HepG2 (cell line): Measurements from ENCODE around the gene ZNF277. TPM values are rescaled to one million over a fixed set of nuclear protein-coding genes. Genes with fewer than 3 reads are reported as not detected.

Experiments used
- BRD4 ChIP-seq: sonication (generic); formaldehyde crosslinking; IDR thresholded peaks from 2 replicates; pipeline ENCODE4 v1.4.0; 2020; ENCODE audit warnings: missing genetic modification reagents
- IRF2 ChIP-seq: IDR thresholded peaks from 2 replicates; pipeline ENCODE4 v1.6.1; 2018; ENCODE audit warnings: missing genetic modification reagents, missing compliant biosample characterization
- KAT8 ChIP-seq: IDR thresholded peaks from 2 replicates; pipeline ENCODE4 v1.6.1; 2016; ENCODE audit warnings: missing genetic modification reagents, missing compliant biosample characterization
- MTF2 ChIP-seq: sonication (generic); formaldehyde crosslinking; IDR thresholded peaks from 2 replicates; pipeline ENCODE4 v1.5.0; 2020; ENCODE audit warnings: missing genetic modification reagents, borderline replicate concordance
- NCOA1 ChIP-seq: sonication (generic); formaldehyde crosslinking; IDR thresholded peaks from 2 replicates; pipeline ENCODE4 v1.9.0; 2021; ENCODE audit warnings: missing genetic modification reagents
- PBX2 ChIP-seq: IDR thresholded peaks from 2 replicates; pipeline ENCODE4 v1.6.1; 2016; ENCODE audit warnings: control low read depth
- RBM39 ChIP-seq: fragments of 200-400 bp; formaldehyde crosslinking; IDR thresholded peaks from one replicate; pipeline ENCODE4 v1.6.1; 2018; ENCODE audit warnings: antibody characterized with exemption, mild to moderate bottlenecking, low read depth, low read length; ENCODE audit not compliant: poor library complexity, severe bottlenecking
- WIZ ChIP-seq: sonication (generic); formaldehyde crosslinking; IDR thresholded peaks from 2 replicates; pipeline ENCODE4 v1.5.1; 2020; ENCODE audit warnings: mild to moderate bottlenecking, missing genetic modification reagents
- ZNF276 ChIP-seq: sonication (generic); formaldehyde crosslinking; IDR thresholded peaks from 2 replicates; pipeline ENCODE4 v1.4.0; 2020; ENCODE audit warnings: mild to moderate bottlenecking, low read depth, missing genetic modification reagents
- ZNF326 ChIP-seq: sonication (generic); formaldehyde crosslinking; IDR thresholded peaks from 2 replicates; pipeline ENCODE4 v1.4.0; 2020; ENCODE audit warnings: missing genetic modification reagents, borderline replicate concordance
- ZNF333 ChIP-seq: sonication (generic); formaldehyde crosslinking; IDR thresholded peaks from 2 replicates; pipeline ENCODE4 v1.4.0; 2020; ENCODE audit warnings: mild to moderate bottlenecking, missing genetic modification reagents, borderline replicate concordance
- ZNF597 ChIP-seq: sonication (generic); formaldehyde crosslinking; IDR thresholded peaks from 2 replicates; pipeline ENCODE4 v1.5.0; 2020; ENCODE audit warnings: missing genetic modification reagents
- ZSCAN21 ChIP-seq: sonication (generic); formaldehyde crosslinking; IDR thresholded peaks from 2 replicates; pipeline ENCODE4 v1.8.0; 2022; ENCODE audit warnings: mild to moderate bottlenecking, missing genetic modification reagents, moderate library complexity, borderline replicate concordance
- polyA plus RNA-seq, 8 experiments: library from polyadenylated mRNA; depleted of rRNA in 3 of 8; stranded (reverse) in 7 of 8; unstranded in 1 of 8; fragments of >200 nt; fragmentation: Illumina TruSeq in 4 of 8; extraction: Trizol in 4 of 8; gene quantifications; 2 replicates each; pipeline versions ENCODE4 v1.2.1 to v1.2.3, GENCODE V29; 2011 to 2016; ENCODE audit warnings: low read depth in 4 of 8, missing spikeins in 1 of 8, mixed read lengths in 1 of 8; ENCODE audit not compliant: insufficient read depth in 1 of 8
- total RNA-seq, 5 experiments: library from RNA; depleted of rRNA; stranded (reverse); fragments of >200 nt; fragmentation: Illumina TruSeq; extraction: Trizol; gene quantifications; 2 replicates each; pipeline ENCODE4 v1.2.3, GENCODE V29; 2016; ENCODE audit warnings: low read depth in 1 of 5

Gene ZNF277
- total and polyA plus RNA-seq, 2 of the 13 experiments (the other 11 are each of a cell fraction or from before 2014, with no cell fraction given): 29.1 to 30.1 TPM

GRCh38 chr7:112327566-112327965 is 121.1 kb downstream of the ZNF277 start (continued):
- TF ChIP-seq ZNF333 (CRISPR knock-in tag) (no peak), IRF2 (CRISPR knock-in tag) (no peak), MTF2 (CRISPR knock-in tag) (no peak), WIZ (CRISPR knock-in tag) (no peak), NCOA1 (CRISPR knock-in tag) (no peak), RBM39 (no peak), BRD4 (no peak), PBX2 (CRISPR knock-in tag) (no peak), ZNF276 (CRISPR knock-in tag) (no peak), ZNF326 (CRISPR knock-in tag) (no peak), ZNF597 (CRISPR knock-in tag) (no peak), KAT8 (CRISPR knock-in tag) (no peak), ZSCAN21 (CRISPR knock-in tag) (no peak)
